OCI-LY7 (cell line): ENCODE measurements around the gene KANSL1L. TPM values are rescaled to one million over a fixed set of nuclear protein-coding genes. Genes with fewer than 3 reads are reported as not detected.

ENCODE experiments used
- BruUV-seq: library from RNA; stranded (reverse); fragments of 400-500 nt; replicated peaks from 2 replicates; lab custom pipeline; 2021; lab: Mats Ljungman, UMichigan
- CTCF ChIA-PET: fragments of 300-600 bp; sonication (Branson Sonifier 250); formaldehyde crosslinking; loops from one replicate; lab custom pipeline; 2022; ENCODE audit warnings: antibody characterized with exemption; ENCODE audit not compliant: unreplicated experiment; lab: Charles Lee
- POLR2A ChIA-PET: fragments of 300-600 bp; sonication (Branson Sonifier 250); formaldehyde crosslinking; loops from one replicate; lab custom pipeline; 2022; ENCODE audit warnings: antibody characterized with exemption; lab: Charles Lee
- DNase-seq: peaks from one replicate; pipeline ENCODE4 v3.0.0-alpha.2; 2015; ENCODE audit warnings: low spot score
- H2AFZ ChIP-seq: fragments of 200-600 bp; sonication (generic), shearing (Covaris generic); 2 replicates; pipeline ENCODE4 v1.6.1; 2014; ENCODE audit warnings: mild to moderate bottlenecking, antibody characterized with exemption, low read length, moderate library complexity
- H3K27ac ChIP-seq: fragments of 200-600 bp; sonication (generic); 2 replicates; pipeline ENCODE4 v1.5.1; 2014; ENCODE audit warnings: mixed run types, low read depth, mild to moderate bottlenecking, moderate library complexity, low read length, inconsistent platforms; ENCODE audit not compliant: poor library complexity, severe bottlenecking
- H3K36me3 ChIP-seq: fragments of 200-600 bp; sonication (generic); 2 replicates; pipeline ENCODE4 v1.6.1; 2014; ENCODE audit warnings: mild to moderate bottlenecking, antibody characterized with exemption, low read length, moderate library complexity, mixed read lengths; ENCODE audit not compliant: insufficient read depth
- H3K4me1 ChIP-seq: fragments of 200-600 bp; sonication (generic); 2 replicates; pipeline ENCODE4 v1.5.1; 2014; ENCODE audit warnings: mild to moderate bottlenecking, low read length; ENCODE audit not compliant: insufficient read depth, poor library complexity, severe bottlenecking
- H3K4me2 ChIP-seq: fragments of 200-600 bp; sonication (generic); 2 replicates; pipeline ENCODE4 v1.6.1; 2014; ENCODE audit warnings: mild to moderate bottlenecking, low read length
- H3K4me3 ChIP-seq: fragments of 200-600 bp; sonication (generic); 2 replicates; pipeline ENCODE4 v1.5.1; 2014; ENCODE audit warnings: mild to moderate bottlenecking, low read depth, low read length; ENCODE audit not compliant: poor library complexity, severe bottlenecking
- H3K79me2 ChIP-seq: fragments of 200-600 bp; sonication (generic); 2 replicates; pipeline ENCODE4 v1.6.1; 2016; ENCODE audit warnings: low read depth, mild to moderate bottlenecking, low read length, moderate library complexity, mixed read lengths; ENCODE audit not compliant: insufficient read depth
- H3K9me2 ChIP-seq: fragments of 200-600 bp; sonication (generic); 2 replicates; pipeline ENCODE4 v1.6.1; 2016; ENCODE audit warnings: mild to moderate bottlenecking, low read length, mixed read lengths; ENCODE audit not compliant: insufficient read depth
- H3K9me3 ChIP-seq: fragments of 200-600 bp; sonication (generic); 2 replicates; pipeline ENCODE4 v1.6.1; 2014; ENCODE audit warnings: mild to moderate bottlenecking, mixed run types, low read length, mixed read lengths
- H4K20me1 ChIP-seq: fragments of 200-600 bp; sonication (generic); 2 replicates; pipeline ENCODE4 v1.6.1; 2014; ENCODE audit warnings: mild to moderate bottlenecking, antibody characterized with exemption, low read length, moderate library complexity, mixed read lengths; ENCODE audit not compliant: insufficient read depth
- CTCF ChIP-seq: fragments of 200-600 bp; sonication (generic); conservative IDR thresholded peaks from 2 replicates; pipeline ENCODE4 v1.5.1; 2014; ENCODE audit warnings: mild to moderate bottlenecking, antibody characterized with exemption, low read length, moderate library complexity, mixed read lengths
- EZH2phosphoT487 ChIP-seq: fragments of 200-600 bp; sonication (generic); IDR thresholded peaks from 2 replicates; pipeline ENCODE4 v1.6.1; 2018; ENCODE audit warnings: low read depth, borderline replicate concordance, mild to moderate bottlenecking, mixed run types, antibody characterized with exemption, low read length, moderate library complexity, mixed read lengths
- intact Hi-C: fragments of 100-400 bp; cut with micrococcal nuclease; formaldehyde crosslinking; loops from one replicate; pipeline ENCODE4 v1.10.0; 2022; ENCODE audit not compliant: unreplicated experiment
- total RNA-seq, 2 experiments: library from RNA; depleted of rRNA in 1 of 2; stranded (reverse); fragments of >200 nt in 1 of 2; shearing (Covaris generic) in 1 of 2; gene quantifications; 2 replicates each; pipeline ENCODE4 v1.2.3, GENCODE V29; 2014 to 2022

Gene KANSL1L
- total RNA-seq, 2 experiments from 2014 or later, result 22.0 to 22.9 TPM

DNA sequence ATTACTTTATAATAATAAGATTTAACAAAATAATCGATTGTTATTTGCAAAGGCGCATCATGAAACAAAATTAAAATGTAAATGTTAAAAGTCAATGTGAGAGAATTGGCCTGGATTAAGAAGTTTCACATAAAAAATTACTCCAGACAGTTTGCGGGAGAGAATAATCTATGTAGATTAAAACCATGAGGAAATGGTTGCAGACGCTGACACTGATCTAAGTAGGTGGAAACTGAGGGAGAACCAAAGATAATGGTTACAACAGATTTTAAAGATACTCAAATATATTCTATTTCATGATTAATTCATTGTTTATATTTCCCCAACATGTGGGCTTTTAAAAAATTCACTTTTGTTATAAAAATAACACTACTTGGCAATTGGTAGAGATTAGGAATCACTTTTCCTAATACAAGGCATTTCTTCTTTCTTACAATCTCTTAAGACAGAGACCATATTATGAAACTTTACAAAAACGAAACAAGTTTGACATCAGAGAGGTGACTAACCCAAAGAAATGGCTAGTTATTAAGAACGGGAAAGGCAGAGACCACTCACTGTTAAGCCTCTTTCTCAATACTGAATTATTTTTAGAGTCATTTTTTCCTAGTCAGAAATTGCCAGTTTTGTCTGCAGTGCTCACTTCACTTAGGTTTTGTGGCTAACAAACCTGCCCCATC is 1.6 kb downstream of the KANSL1L start:
- intact Hi-C loops, result loop anchor here (2.0 to 5.0 kb wide), 2 partner anchors 307 to 1902 kb away; partner anchors contain the start of genes LANCL1 and PIKFYVE
- Histone ChIP-seq H4K20me1 (no peaks in the 10 kb centered on the region), H3K79me2 (peaks cover 61% of the 10 kb centered on the region), H3K9me2 (no peaks in the 10 kb centered on the region), H3K36me3 (peaks cover 3% of the 10 kb centered on the region; the same call in 1 of the 2 replicates), H3K4me3 (peak overlapping the region; percentile 98), H3K4me2 (peak overlapping the region; percentile 97), H3K9me3 (no peaks in the 10 kb centered on the region), H2AFZ (peak overlapping the region; percentile 28), H3K27ac (peak overlapping the region; percentile 87), H3K4me1 (peaks cover 34% of the 10 kb centered on the region)
- BruUV-seq, result no TSS peak
- DNase-seq, result no peak
- POLR2A ChIA-PET, result interaction anchor here (1.6 kb wide), 1 partner anchor 11 kb away, joined by 7 read pairs; no protein-coding TSS in a partner anchor
- TF ChIP-seq EZH2phosphoT487 (no peak), CTCF (no peak)
- CTCF ChIA-PET, result no interaction called here

DNA sequence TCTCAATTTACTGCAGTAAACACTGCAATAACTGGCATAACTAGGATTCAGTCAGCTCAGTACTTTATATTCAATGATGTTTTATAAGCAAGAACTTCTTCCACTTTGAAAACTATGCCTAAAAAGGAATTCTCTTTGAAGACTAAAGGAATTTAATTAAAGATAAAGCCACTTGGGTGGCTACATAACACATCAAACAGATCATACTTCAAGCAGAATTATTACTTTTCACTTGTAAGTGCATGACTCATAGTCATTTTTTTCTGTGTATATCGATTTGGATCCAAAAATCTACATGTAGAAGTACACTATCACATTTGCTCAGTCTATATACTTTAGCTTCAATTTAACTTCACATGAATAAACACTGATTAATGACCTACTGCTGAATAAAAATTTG is 4.0 kb downstream of the KANSL1L start:
- POLR2A ChIA-PET, result interaction anchor here (0.5 to 1.6 kb wide), 3 partner anchors 10 to 635 kb away, joined by 3 to 5 read pairs (median 5); no protein-coding TSS in a partner anchor
- no peaks in the 10 kb centered on the region for H3K9me2 ChIP-seq

More for the DNA sequence above, 4.0 kb downstream of the KANSL1L start:
- CTCF ChIA-PET, result no interaction called here
- H4K20me1 ChIP-seq, result no peaks in the 10 kb centered on the region
- H3K9me3 ChIP-seq, result no peaks in the 10 kb centered on the region
- peaks cover 67% of the 10 kb centered on the region for H3K79me2 ChIP-seq
- H3K4me1 ChIP-seq, result peaks cover 30% of the 10 kb centered on the region
- intact Hi-C loops, result no loop called here
- BruUV-seq, result no TSS peak
- H3K4me3 ChIP-seq, result no peak overlapping the region
- H3K27ac ChIP-seq, result no peak overlapping the region
- peaks cover 3% of the 10 kb centered on the region; the same call in 1 of the 2 replicates for H3K36me3 ChIP-seq
- TF ChIP-seq EZH2phosphoT487 (no peak), CTCF (no peak)
- no peak overlapping the region; the same call in 1 of the 2 replicates for H3K4me2 ChIP-seq
- no peak for DNase-seq
- no peak overlapping the region for H2AFZ ChIP-seq
